Nephron (organoid): Measurements from ENCODE around the gene BEST1.

Source experiments
- H3K27ac Mint-ChIP-seq, 3 experiments: 2 replicates each; pipeline ENCODE4 v1.8.0; 2020; ENCODE audit warnings: mixed read lengths in 3 of 3, mild to moderate bottlenecking in 2 of 3, moderate library complexity in 1 of 3
- H3K27me3 Mint-ChIP-seq: 2 replicates; pipeline ENCODE4 v1.8.0; 2021; ENCODE audit warnings: low read depth, mild to moderate bottlenecking, moderate library complexity, mixed read lengths
- H3K36me3 Mint-ChIP-seq: 2 replicates; pipeline ENCODE4 v1.8.0; 2020; ENCODE audit warnings: low read depth, mixed read lengths
- H3K4me1 Mint-ChIP-seq: 2 replicates; pipeline ENCODE4 v1.8.0; 2020; ENCODE audit warnings: mixed read lengths
- H3K4me3 Mint-ChIP-seq, 3 experiments: 2 replicates each; pipeline ENCODE4 v1.8.0; 2020; ENCODE audit warnings: mild to moderate bottlenecking in 3 of 3, mixed read lengths in 3 of 3, moderate library complexity in 2 of 3
- H3K9me3 Mint-ChIP-seq: 2 replicates; pipeline ENCODE4 v1.8.0; 2020; ENCODE audit warnings: mixed read lengths
- CTCF ChIP-seq, 3 experiments: fragments of 200-600 bp; sonication (generic); IDR thresholded peaks; one replicate each; pipeline ENCODE4 v1.5.0; 2021; ENCODE audit warnings: antibody characterized with exemption in 3 of 3; ENCODE audit not compliant: unreplicated experiment in 3 of 3

Gene BEST1

GRCh38 chr11:61954106-61954850 lies 4.1 kb downstream of the BEST1 start:
- Mint-ChIP-seq H3K27ac (peak overlapping the region in 2 of 3 experiments; percentile 65 to 76), H3K9me3 (no peaks in the 10 kb centered on the region), H3K4me1 (peaks cover 6% of the 10 kb centered on the region), H3K27me3 (peaks cover 12% of the 10 kb centered on the region), H3K4me3 (peak overlapping the region in 2 of 3 experiments; percentile 72 to 75), H3K36me3 (peaks cover 15% of the 10 kb centered on the region)
- TF ChIP-seq CTCF (IDR thresholded peaks at IDR 0.05; ENCODE audit: unreplicated experiment in 3 of 3), result no peak

GRCh38 chr11:61954851-61955421 lies 4.8 kb downstream of the BEST1 start:
- no peaks in the 10 kb centered on the region for H3K9me3 Mint-ChIP-seq
- H3K4me1 Mint-ChIP-seq, result no peaks in the 10 kb centered on the region
- H3K27me3 Mint-ChIP-seq, result peaks cover 12% of the 10 kb centered on the region
- H3K36me3 Mint-ChIP-seq, result peaks cover 16% of the 10 kb centered on the region
- peak overlapping the region in 2 of 3 experiments; percentile 65 to 76 for H3K27ac Mint-ChIP-seq
- peak in 2 of 3 experiments; percentile 10 to 22 for TF ChIP-seq CTCF (IDR thresholded peaks at IDR 0.05; ENCODE audit: unreplicated experiment in 3 of 3)
- H3K4me3 Mint-ChIP-seq, result peak overlapping the region; percentile 44 to 75 (median 72)

GRCh38 chr11:61955422-61956135 lies 5.4 kb downstream of the BEST1 start:
- peak overlapping the region in 2 of 3 experiments; percentile 44 to 47 for H3K27ac Mint-ChIP-seq
- peaks cover 12% of the 10 kb centered on the region for H3K27me3 Mint-ChIP-seq
- H3K4me1 Mint-ChIP-seq, result no peaks in the 10 kb centered on the region
- no peaks in the 10 kb centered on the region for H3K9me3 Mint-ChIP-seq
- TF ChIP-seq CTCF (IDR thresholded peaks at IDR 0.05; ENCODE audit: unreplicated experiment in 3 of 3), result peak in 1 of 3 experiments; percentile 5
- H3K4me3 Mint-ChIP-seq, result peak overlapping the region; percentile 63 to 75 (median 72)
- peaks cover 16% of the 10 kb centered on the region for H3K36me3 Mint-ChIP-seq

- Mint-ChIP-seq H3K4me1 (no peaks in the 10 kb centered on the region), H3K27me3 (peaks cover 12% of the 10 kb centered on the region), H3K36me3 (peaks cover 19% of the 10 kb centered on the region), H3K9me3 (no peaks in the 10 kb centered on the region), H3K4me3 (peak overlapping the region; percentile 57 to 73 (median 63)), H3K27ac (peak overlapping the region in 2 of 3 experiments; percentile 44 to 47)
- TF ChIP-seq CTCF (IDR thresholded peaks at IDR 0.05; ENCODE audit: unreplicated experiment in 3 of 3), result no peak
These were observed 6.3 kb downstream of the BEST1 start for GRCh38 chr11:61956191-61957020.

GRCh38 chr11:61957021-61957770 lies 7.0 kb downstream of the BEST1 start:
- Mint-ChIP-seq H3K4me3 (no peak overlapping the region), H3K27ac (no peak overlapping the region), H3K4me1 (no peaks in the 10 kb centered on the region), H3K36me3 (peaks cover 27% of the 10 kb centered on the region), H3K9me3 (no peaks in the 10 kb centered on the region), H3K27me3 (peaks cover 12% of the 10 kb centered on the region)
- TF ChIP-seq CTCF (IDR thresholded peaks at IDR 0.05; ENCODE audit: unreplicated experiment in 3 of 3), result no peak
